ENCODE results near the gene PI4K2B. TPM values are rescaled to one million over a fixed set of nuclear protein-coding genes. Genes with fewer than 3 reads are reported as not detected.

PI4K2B gene
- total RNA-seq, 4 donors from 2014 or later = 34.3 to 53.7 (median 49.1) TPM

- TF ChIP-seq CTCF (IDR thresholded peaks at IDR 0.05) (no peak), POLR2A (IDR thresholded peaks at IDR 0.05) (no peak)
- intact Hi-C loops (cut with DNase I) = loop anchor here (10.0 kb wide), 1 partner anchor 143 kb away; the partner anchor contains the start of gene SEPSECS
- no peaks in the 10 kb centered on the region for H3K36me3 ChIP-seq
- no peaks in the 10 kb centered on the region for H3K9me3 ChIP-seq
- H3K27me3 ChIP-seq = no peaks in the 10 kb centered on the region
- H3K4me1 ChIP-seq = no peaks in the 10 kb centered on the region
- no peak overlapping the region for H3K27ac ChIP-seq
- 71 to 73% methylated on average over 5 to 7 of the region's 7 CpGs for WGBS, 2 donors
- DNase-seq = no peak
- no peak overlapping the region for H3K4me3 ChIP-seq (replicated peaks in 1 of 3)
Observed at GRCh38 chr4:25307596-25307995, 73.8 kb downstream of the PI4K2B start.

GRCh38 chr4:25308306-25308705, 74.5 kb downstream of the PI4K2B start:
- Histone ChIP-seq H3K27me3 (no peaks in the 10 kb centered on the region), H3K36me3 (no peaks in the 10 kb centered on the region), H3K4me1 (peaks cover 3% of the 10 kb centered on the region in 2 donors), H3K4me3 (replicated peaks in 1 of 3) (no peak overlapping the region), H3K9me3 (no peaks in the 10 kb centered on the region), H3K27ac (no peak overlapping the region)
- 81 to 91% methylated on average over 2 of the region's 2 CpGs for WGBS, 2 donors
- intact Hi-C loops (cut with DNase I) = loop anchor here (10.0 kb wide), 1 partner anchor 144 kb away; the partner anchor contains the start of gene SEPSECS
- TF ChIP-seq POLR2A (IDR thresholded peaks at IDR 0.05) = no peak
- no peak for TF ChIP-seq CTCF (IDR thresholded peaks at IDR 0.05)
- no peak for DNase-seq

DNA sequence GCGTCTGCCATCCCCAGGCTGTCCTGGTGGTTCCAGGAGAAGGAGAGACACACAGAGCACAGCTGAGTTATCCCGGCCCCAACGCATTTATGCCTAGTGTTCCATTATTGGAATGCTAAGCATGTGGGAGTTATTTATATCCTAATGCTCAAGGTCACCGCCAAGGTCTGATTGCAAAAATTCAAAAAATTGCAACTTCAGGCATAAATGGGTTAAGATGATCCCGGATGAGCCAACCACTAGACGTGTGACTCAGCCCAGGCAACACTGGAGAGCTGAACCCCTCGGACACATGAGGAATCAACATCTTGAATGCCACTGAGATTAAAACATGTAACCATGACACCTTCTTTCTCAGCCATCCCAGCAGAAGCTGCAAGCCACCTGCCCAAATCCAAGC, 74.9 kb downstream of the PI4K2B start:
- intact Hi-C loops (cut with DNase I) = loop anchor here (10.0 kb wide), 1 partner anchor 144 kb away; the partner anchor contains the start of gene SEPSECS
- H3K36me3 ChIP-seq = no peaks in the 10 kb centered on the region

GRCh38 chr4:25310066-25310802, 76.4 kb downstream of the PI4K2B start:
- peaks cover 5 to 7% of the 10 kb centered on the region in 2 donors for H3K4me1 ChIP-seq
- H3K4me3 ChIP-seq (replicated peaks in 1 of 3) = no peak overlapping the region
- no peak for TF ChIP-seq POLR2A (IDR thresholded peaks at IDR 0.05)
- no peak for TF ChIP-seq CTCF (IDR thresholded peaks at IDR 0.05)
- WGBS, 2 donors = 84 to 92% methylated on average over 4 of the region's 4 CpGs
- H3K9me3 ChIP-seq = no peaks in the 10 kb centered on the region
- no peak overlapping the region for H3K27ac ChIP-seq
- DNase-seq = no peak
- intact Hi-C loops (cut with DNase I) = loop anchor here (5.0 to 10.0 kb wide), 2 partner anchors 65 to 78 kb away; partner anchors contain the start of genes ANAPC4 and PI4K2B
- no peaks in the 10 kb centered on the region for H3K36me3 ChIP-seq
- H3K27me3 ChIP-seq = no peaks in the 10 kb centered on the region

More for the DNA sequence above, 74.9 kb downstream of the PI4K2B start:
- no peak for DNase-seq
- no peak overlapping the region for H3K4me3 ChIP-seq (replicated peaks in 1 of 3)
- H3K27me3 ChIP-seq = no peaks in the 10 kb centered on the region
- H3K27ac ChIP-seq = no peak overlapping the region
- H3K4me1 ChIP-seq = peaks cover 5 to 7% of the 10 kb centered on the region in 2 donors
- TF ChIP-seq POLR2A (IDR thresholded peaks at IDR 0.05) (no peak), CTCF (IDR thresholded peaks at IDR 0.05) (no peak)
- 88 to 90% methylated on average over 7 of the region's 7 CpGs for WGBS, 2 donors
- H3K9me3 ChIP-seq = no peaks in the 10 kb centered on the region

- intact Hi-C loops (cut with DNase I) = loop anchor here (5.0 to 10.0 kb wide), 2 partner anchors 64 to 78 kb away; partner anchors contain the start of genes ANAPC4 and PI4K2B
- no peak for DNase-seq
- no peak for TF ChIP-seq CTCF (IDR thresholded peaks at IDR 0.05)
- no peak for TF ChIP-seq POLR2A (IDR thresholded peaks at IDR 0.05)
- Histone ChIP-seq H3K4me3 (replicated peaks in 1 of 3) (no peak overlapping the region), H3K4me1 (peaks cover 5 to 7% of the 10 kb centered on the region in 2 donors), H3K36me3 (no peaks in the 10 kb centered on the region), H3K9me3 (no peaks in the 10 kb centered on the region), H3K27ac (no peak overlapping the region), H3K27me3 (no peaks in the 10 kb centered on the region)
- 91 to 93% methylated on average over 1 of the region's 1 CpG for WGBS, 2 donors
Observed at GRCh38 chr4:25310803-25311166, 77.0 kb downstream of the PI4K2B start.
